ENCODE data around the gene SKP2. TPM values are rescaled to one million over a fixed set of nuclear protein-coding genes. Genes with fewer than 3 reads are reported as not detected.
A peak's percentile ranks its signal among the peaks of the same experiment; 100 is the strongest.

The SKP2 gene
- total RNA-seq, 1 donor from 2014 or later = 31.4 TPM

DNA sequence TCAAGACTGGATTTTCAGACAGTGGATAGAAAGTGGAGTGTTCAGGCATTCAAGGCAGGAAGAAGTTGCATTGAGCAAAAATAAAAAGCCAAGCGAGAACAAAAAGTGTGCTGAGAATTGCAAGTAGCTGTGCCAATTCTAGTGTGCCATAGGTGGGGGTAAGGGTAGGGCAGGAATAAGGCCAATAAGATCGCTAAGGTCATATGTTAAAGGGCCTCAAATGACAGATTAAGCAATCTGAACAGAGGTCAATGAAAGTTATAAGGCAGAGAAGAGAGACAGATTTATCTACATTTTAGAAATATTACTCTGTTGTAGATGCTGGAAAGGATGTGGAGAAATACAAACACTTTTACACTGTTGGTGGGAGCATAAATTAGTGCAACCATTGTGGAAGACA lies 53.4 kb downstream of the SKP2 start:
- no peak overlapping the region for H3K27ac Mint-ChIP-seq (ENCODE audit: unreplicated experiment)
- Histone ChIP-seq H3K27me3 (ENCODE audit: insufficient read depth, low read length) (no peaks in the 10 kb centered on the region), H3K9me3 (ENCODE audit: insufficient read depth, low read depth, low read length) (no peaks in the 10 kb centered on the region), H3K4me1 (ENCODE audit: insufficient read depth, low read length) (peaks cover 3% of the 10 kb centered on the region), H3K4me2 (ENCODE audit: low read length) (no peak overlapping the region), H3K27ac (ENCODE audit: low read depth, low read length) (no peak overlapping the region), H3K36me3 (ENCODE audit: insufficient read depth, low read length) (no peaks in the 10 kb centered on the region), H3K9ac (ENCODE audit: low read length) (no peak overlapping the region), H4K20me1 (ENCODE audit: insufficient read depth, low read length) (no peaks in the 10 kb centered on the region), H3K4me3 (ENCODE audit: insufficient read depth, low read depth, low read length) (no peak overlapping the region), H2AFZ (ENCODE audit: low read depth, low read length) (no peak overlapping the region), H3K79me2 (ENCODE audit: insufficient read depth, low read length) (no peaks in the 10 kb centered on the region)
- DNase-seq (ENCODE audit: low read depth) (no peak), FAIRE-seq (no peak)
- TF ChIP-seq, protein P1, sequence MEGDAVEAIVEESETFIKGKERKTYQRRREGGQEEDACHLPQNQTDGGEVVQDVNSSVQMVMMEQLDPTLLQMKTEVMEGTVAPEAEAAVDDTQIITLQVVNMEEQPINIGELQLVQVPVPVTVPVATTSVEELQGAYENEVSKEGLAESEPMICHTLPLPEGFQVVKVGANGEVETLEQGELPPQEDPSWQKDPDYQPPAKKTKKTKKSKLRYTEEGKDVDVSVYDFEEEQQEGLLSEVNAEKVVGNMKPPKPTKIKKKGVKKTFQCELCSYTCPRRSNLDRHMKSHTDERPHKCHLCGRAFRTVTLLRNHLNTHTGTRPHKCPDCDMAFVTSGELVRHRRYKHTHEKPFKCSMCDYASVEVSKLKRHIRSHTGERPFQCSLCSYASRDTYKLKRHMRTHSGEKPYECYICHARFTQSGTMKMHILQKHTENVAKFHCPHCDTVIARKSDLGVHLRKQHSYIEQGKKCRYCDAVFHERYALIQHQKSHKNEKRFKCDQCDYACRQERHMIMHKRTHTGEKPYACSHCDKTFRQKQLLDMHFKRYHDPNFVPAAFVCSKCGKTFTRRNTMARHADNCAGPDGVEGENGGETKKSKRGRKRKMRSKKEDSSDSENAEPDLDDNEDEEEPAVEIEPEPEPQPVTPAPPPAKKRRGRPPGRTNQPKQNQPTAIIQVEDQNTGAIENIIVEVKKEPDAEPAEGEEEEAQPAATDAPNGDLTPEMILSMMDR (IDR thresholded peaks at IDR 0.05; ENCODE audit: insufficient read depth, low read depth, low read length) = no peak
- TF ChIP-seq EZH2 (IDR thresholded peaks at IDR 0.05; ENCODE audit: insufficient read depth, low read length) = no peak
- no peaks in the 10 kb centered on the region for H3K9me3 Mint-ChIP-seq (ENCODE audit: unreplicated experiment)
- no peak overlapping the region for H3K4me3 Mint-ChIP-seq (ENCODE audit: unreplicated experiment)
- H3K4me1 Mint-ChIP-seq (ENCODE audit: low read depth, unreplicated experiment) = peaks cover 2% of the 10 kb centered on the region
- H3K27me3 Mint-ChIP-seq (ENCODE audit: low read depth, unreplicated experiment) = no peaks in the 10 kb centered on the region
- H3K36me3 Mint-ChIP-seq (ENCODE audit: low read depth, unreplicated experiment) = peaks cover 4% of the 10 kb centered on the region

GRCh38 chr5:36206913-36207312 lies 55.0 kb downstream of the SKP2 start:
- H3K4me2 ChIP-seq (ENCODE audit: low read length) = no peak overlapping the region
- Mint-ChIP-seq H3K27me3 (ENCODE audit: low read depth, unreplicated experiment) (no peaks in the 10 kb centered on the region), H3K36me3 (ENCODE audit: low read depth, unreplicated experiment) (peaks cover 4% of the 10 kb centered on the region), H3K4me1 (ENCODE audit: low read depth, unreplicated experiment) (peaks cover 2% of the 10 kb centered on the region), H3K4me3 (ENCODE audit: unreplicated experiment) (no peak overlapping the region), H3K27ac (ENCODE audit: unreplicated experiment) (no peak overlapping the region), H3K9me3 (ENCODE audit: unreplicated experiment) (no peaks in the 10 kb centered on the region)
- TF ChIP-seq, protein P1 (IDR thresholded peaks at IDR 0.05; ENCODE audit: insufficient read depth, low read depth, low read length) = no peak
- TF ChIP-seq EZH2 (IDR thresholded peaks at IDR 0.05; ENCODE audit: insufficient read depth, low read length) = no peak
- no peaks in the 10 kb centered on the region for H3K9me3 ChIP-seq (ENCODE audit: insufficient read depth, low read depth, low read length)
- H3K9ac ChIP-seq (ENCODE audit: low read length) = no peak overlapping the region
- H3K79me2 ChIP-seq (ENCODE audit: insufficient read depth, low read length) = no peaks in the 10 kb centered on the region
- no peaks in the 10 kb centered on the region for H3K4me1 ChIP-seq (ENCODE audit: insufficient read depth, low read length)
- FAIRE-seq (no peak), DNase-seq (ENCODE audit: low read depth) (peak; percentile 10)
- no peaks in the 10 kb centered on the region for H4K20me1 ChIP-seq (ENCODE audit: insufficient read depth, low read length)
- no peak overlapping the region for H3K4me3 ChIP-seq (ENCODE audit: insufficient read depth, low read depth, low read length)
- no peak overlapping the region for H2AFZ ChIP-seq (ENCODE audit: low read depth, low read length)
- H3K27me3 ChIP-seq (ENCODE audit: insufficient read depth, low read length) = no peaks in the 10 kb centered on the region
- H3K36me3 ChIP-seq (ENCODE audit: insufficient read depth, low read length) = no peaks in the 10 kb centered on the region
- H3K27ac ChIP-seq (ENCODE audit: low read depth, low read length) = no peak overlapping the region

DNA sequence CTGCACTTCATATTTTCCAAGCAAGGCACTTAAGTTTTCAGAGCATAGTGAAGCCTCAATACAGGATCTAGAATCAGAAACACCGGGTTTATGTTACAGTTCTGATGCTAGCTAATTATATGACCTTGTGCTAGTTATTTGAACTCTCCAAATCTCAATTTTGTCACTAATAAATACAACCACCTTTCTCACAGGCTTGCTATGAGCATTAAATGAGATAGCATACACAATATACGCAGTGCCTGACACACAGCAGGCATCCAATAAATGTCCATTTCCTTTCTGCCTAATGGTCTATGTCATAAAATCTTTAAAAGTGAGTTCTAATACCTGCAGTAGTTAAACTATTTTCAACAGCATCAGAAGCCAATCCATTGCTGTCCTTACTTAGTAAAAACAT lies 56.9 kb downstream of the SKP2 start:
- H3K79me2 ChIP-seq (ENCODE audit: insufficient read depth, low read length) = no peaks in the 10 kb centered on the region
- H3K27ac ChIP-seq (ENCODE audit: low read depth, low read length) = no peak overlapping the region
- no peaks in the 10 kb centered on the region for H3K4me1 Mint-ChIP-seq (ENCODE audit: low read depth, unreplicated experiment)
- no peaks in the 10 kb centered on the region for H3K9me3 Mint-ChIP-seq (ENCODE audit: unreplicated experiment)
- no peaks in the 10 kb centered on the region for H4K20me1 ChIP-seq (ENCODE audit: insufficient read depth, low read length)
- H3K27ac Mint-ChIP-seq (ENCODE audit: unreplicated experiment) = no peak overlapping the region
- peaks cover 4% of the 10 kb centered on the region for H3K36me3 Mint-ChIP-seq (ENCODE audit: low read depth, unreplicated experiment)
- FAIRE-seq = peak; percentile 52
- peaks cover 6% of the 10 kb centered on the region for H3K36me3 ChIP-seq (ENCODE audit: insufficient read depth, low read length)
- no peak overlapping the region for H3K9ac ChIP-seq (ENCODE audit: low read length)
- no peak overlapping the region for H3K4me2 ChIP-seq (ENCODE audit: low read length)
- no peak for DNase-seq (ENCODE audit: low read depth)
- H3K4me3 ChIP-seq (ENCODE audit: insufficient read depth, low read depth, low read length) = no peak overlapping the region
- no peak overlapping the region for H3K4me3 Mint-ChIP-seq (ENCODE audit: unreplicated experiment)
- H3K27me3 Mint-ChIP-seq (ENCODE audit: low read depth, unreplicated experiment) = no peaks in the 10 kb centered on the region
- TF ChIP-seq, protein P1 (IDR thresholded peaks at IDR 0.05; ENCODE audit: insufficient read depth, low read depth, low read length) = no peak
- TF ChIP-seq EZH2 (IDR thresholded peaks at IDR 0.05; ENCODE audit: insufficient read depth, low read length) = no peak
- H3K27me3 ChIP-seq (ENCODE audit: insufficient read depth, low read length) = no peaks in the 10 kb centered on the region
- H2AFZ ChIP-seq (ENCODE audit: low read depth, low read length) = no peak overlapping the region
- no peaks in the 10 kb centered on the region for H3K9me3 ChIP-seq (ENCODE audit: insufficient read depth, low read depth, low read length)
- no peaks in the 10 kb centered on the region for H3K4me1 ChIP-seq (ENCODE audit: insufficient read depth, low read length)

Measured in astrocyte (in vitro differentiated cells and primary cell).